Left ventricle myocardium superior (tissue), 1 donor: ENCODE results near the gene RPS6KA2. TPM values are rescaled to one million over a fixed set of nuclear protein-coding genes. Genes with fewer than 3 reads are reported as not detected.

ENCODE experiments used
- ATAC-seq: fragments of 200-7000 bp; cut with Tn5 transposase; one replicate; pipeline ENCODE4 v1.9.1; 2020; ENCODE audit warnings: mild to moderate bottlenecking, moderate library complexity
- DNase-seq: peaks from one replicate; pipeline ENCODE4 v3.0.0-alpha.2; 2020
- intact Hi-C: fragments of 100-400 bp; cut with micrococcal nuclease; formaldehyde crosslinking; loops from one replicate; pipeline ENCODE4 v1.11.0; 2022
- total RNA-seq: library from RNA; stranded (reverse); fragmentation: NEBNext Ultra II Directional; extraction: Animal tissue kit (Norgen Biotek cat#: 25700); gene quantifications from one replicate; pipeline ENCODE4 v1.2.1, GENCODE V29; 2021
- donor health status: DM: no; HTN: yes; CAD: no; lungs with severe emphysema.

The RPS6KA2 gene
- total RNA-seq, 1 donor from 2014 or later = 63.4 TPM

DNA sequence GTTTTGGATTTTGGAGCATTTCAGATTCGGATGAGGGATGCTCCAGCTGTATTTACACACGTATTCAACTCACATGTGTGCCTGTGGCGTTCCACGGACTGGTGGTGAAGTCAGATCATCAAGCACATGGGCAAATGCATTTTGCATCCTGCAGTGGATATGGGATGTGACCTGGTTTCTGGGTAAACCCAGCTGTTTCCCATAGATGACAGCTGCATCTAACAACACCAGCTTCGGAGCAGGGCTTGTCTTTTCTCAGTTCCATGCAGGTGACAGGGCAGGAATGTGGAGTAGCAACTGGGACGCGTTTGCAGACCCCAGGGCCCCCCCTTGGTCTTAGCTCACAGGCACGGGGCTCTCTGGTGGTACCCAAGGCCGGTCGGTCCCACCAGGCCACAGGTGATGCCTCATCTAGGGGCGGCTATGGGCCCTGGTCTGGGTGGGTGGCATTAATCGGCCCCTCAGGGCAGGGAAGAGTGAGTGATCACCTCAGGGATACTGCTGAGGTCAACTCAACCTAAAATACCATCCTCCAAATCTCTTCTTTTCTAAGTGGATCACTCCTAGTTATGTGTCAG, 123.8 kb downstream of the RPS6KA2 start:
- intact Hi-C loops = no loop called here
- no peak for DNase-seq
- ATAC-seq = no peak

DNA sequence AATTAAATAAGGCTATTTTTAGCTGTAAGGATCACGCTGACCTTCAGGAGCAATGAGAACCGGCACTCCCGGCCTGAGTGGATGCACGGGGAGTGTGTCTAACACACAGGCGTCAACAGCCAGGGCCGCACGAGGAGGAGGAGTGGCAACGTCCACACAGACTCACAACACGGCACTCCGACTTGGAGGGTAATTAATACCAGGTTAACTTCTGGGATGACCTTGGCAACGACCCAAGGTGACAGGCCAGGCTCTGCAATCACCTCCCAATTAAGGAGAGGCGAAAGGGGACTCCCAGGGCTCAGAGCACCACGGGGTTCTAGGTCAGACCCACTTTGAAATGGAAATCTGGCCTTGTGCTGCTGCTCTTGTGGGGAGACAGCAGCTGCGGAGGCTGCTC, 124.6 kb downstream of the RPS6KA2 start:
- ATAC-seq (peak; percentile 88), DNase-seq (peak; percentile 70)
- intact Hi-C loops = no loop called here

DNA sequence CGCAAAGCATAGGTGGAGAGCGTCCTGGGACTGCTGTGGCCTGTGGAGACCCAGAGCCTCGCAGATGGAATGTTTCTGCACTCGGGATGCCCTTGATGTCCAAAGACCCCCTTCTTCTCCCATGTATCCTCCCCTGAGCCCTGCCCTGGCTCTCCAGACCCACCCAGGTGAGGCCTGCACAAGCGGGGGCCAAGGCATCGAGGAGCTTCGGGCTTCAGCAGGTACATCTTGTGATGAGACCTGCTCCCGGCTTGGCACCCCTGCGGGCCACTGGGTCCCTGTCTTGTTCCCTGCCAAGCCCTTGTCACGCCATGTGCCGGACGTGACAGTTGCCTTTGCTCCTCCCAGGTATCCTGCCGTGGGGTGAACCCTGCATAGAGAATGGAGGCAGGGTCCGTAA, 125.8 kb downstream of the RPS6KA2 start:
- DNase-seq (no peak), ATAC-seq (no peak)
- intact Hi-C loops = no loop called here

DNA sequence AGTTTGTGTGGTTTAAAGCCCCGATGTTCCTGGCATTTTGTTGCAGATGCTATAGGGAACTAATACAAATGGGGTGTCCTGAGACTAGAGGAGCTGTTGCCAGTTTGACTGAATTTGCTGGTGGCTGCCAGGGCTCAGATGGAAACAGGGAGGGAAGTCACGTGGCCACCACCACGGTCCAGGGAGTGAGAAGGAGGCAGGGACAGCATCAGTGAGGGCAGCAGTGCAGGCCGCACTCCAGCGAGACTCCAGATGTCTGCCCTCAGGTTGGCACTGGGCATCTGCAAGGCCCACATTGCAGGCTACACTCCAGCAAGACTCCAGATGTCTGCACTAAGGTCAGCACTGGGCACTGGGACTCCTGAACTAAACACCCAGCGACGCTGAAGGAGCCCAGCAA, 126.8 kb downstream of the RPS6KA2 start:
- ATAC-seq (no peak), DNase-seq (no peak)
- intact Hi-C loops = no loop called here

DNA sequence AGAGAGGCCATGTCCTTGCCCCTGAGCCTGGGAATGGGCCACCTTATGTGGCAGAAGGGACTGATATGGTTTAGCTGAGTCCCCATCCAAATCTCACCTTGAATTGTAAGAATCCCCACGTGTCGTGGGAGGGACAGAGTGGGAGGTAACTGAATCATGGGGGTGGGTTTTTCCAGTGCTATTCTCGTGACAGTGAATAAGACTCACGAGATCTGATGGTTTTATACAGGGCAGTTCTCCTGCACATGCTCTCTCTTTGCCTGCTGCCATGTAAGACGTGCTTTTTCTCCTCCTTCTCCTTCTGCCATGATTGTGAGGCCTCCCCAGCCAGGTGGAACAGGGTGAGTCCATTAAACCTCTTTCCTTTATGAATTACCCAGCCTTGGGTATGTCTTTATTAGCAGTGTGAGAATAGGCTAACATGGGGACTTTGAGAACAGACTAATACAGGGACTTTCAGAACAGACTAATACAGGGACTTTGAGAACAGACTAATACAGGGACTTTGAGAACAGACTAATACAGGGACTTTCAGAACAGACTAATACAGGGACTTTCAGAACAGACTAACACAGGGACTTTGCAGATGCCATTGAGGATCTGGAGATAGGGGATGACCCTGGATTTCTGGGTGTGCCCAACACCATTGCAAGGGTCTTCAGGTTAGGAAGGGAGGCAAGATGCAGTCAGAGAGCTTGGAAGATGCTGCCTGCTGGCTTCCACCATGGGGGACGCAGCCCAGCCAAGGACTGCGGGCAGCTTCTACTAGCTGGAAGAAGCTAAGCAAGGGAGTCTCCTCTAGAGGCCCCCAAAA, 127.5 kb downstream of the RPS6KA2 start:
- intact Hi-C loops = no loop called here

DNA sequence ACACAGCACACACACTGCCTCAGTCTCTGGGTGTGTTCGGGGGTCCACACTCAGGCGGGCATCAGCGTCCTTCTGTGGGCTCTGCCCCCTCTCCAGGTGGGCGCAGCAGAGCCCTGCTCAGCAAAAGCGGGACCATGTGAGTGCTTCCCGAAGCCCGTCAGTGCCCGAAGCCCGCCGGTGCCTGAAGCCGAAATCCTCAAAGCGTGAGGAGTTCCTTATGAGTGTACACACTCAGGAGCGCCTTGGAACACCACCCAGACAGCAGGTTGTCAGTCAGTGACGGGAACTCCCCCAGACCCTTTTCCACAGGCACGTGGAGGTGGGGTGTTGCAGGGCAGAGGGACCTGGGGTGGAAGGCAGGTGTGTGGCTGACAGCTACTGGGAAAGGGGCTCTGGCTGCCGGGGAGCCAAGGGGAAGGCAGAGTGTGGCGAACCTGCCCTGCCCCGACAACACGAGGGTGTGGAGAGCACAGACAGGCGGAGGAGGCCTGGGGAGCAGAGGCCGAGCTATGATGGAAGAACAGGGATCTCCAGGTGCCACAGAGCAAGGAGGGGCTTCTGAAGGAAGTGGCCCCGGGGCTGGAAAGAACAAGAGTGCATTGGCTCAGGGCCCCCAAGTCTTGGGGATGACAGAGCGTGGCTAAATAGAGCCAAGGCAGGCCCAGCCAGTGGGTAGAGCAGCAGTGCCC, 128.2 kb downstream of the RPS6KA2 start:
- DNase-seq = no peak
- intact Hi-C loops = no loop called here
- ATAC-seq = no peak

More for the DNA sequence above, 127.5 kb downstream of the RPS6KA2 start:
- ATAC-seq (no peak), DNase-seq (no peak)

DNA sequence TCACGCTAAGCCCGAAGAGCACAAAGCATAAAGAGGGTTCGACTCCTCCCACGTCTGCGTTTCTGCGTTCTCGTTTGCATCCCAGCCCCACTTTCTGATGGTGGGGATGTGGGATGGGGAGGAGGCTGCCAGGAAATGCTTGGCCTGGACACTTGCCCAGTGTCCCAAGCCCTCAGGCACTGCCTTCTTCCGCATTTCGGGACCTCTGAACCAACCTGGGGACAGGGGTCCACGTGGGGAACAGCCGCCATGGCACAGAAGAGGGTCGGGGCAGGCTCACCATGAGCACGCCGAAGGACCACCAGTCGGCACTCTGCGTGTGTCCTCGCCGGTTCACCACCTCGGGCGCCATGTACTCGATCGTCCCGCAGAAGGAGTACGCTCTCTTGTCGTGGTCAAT, 128.8 kb downstream of the RPS6KA2 start:
- no peak for ATAC-seq
- intact Hi-C loops = no loop called here

DNA sequence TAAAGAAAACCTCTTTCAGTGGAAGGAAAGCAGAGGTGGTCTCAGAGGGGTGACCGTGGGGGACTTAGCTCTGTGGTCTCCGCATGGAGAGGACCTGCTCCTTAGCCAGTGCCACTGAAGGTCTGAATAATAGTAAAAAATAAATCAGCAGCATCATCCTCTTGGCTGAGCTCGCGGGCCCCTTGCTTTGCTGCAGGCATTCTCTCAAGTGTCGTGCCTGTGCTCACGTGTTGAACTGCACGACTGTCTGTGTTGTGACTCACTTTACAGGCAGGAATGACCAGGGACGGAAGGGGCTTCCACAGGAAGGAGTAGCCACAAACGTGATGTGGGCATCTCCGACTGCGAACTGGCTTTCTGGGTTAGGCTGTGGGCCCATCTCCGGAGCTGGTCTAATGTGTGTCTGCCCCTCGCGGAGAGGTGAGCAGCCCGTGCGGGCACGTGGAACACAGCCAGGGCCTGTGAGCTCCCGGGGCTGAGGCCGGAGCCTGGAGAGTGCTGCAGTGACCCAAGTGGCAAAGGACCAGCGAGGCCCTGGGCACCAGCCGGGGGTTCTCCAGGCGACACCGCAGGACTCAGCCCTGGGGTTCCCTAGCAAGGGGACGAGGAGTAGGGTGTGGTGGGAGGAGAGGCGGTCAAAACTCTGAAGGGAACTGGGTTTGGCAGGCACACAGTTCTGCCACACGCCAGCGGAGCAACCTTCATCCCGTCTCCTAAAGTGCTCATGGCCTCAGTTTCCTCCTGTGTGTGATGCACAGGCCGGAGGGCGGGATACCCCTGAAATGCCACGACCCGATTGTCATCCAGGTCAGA, 129.8 kb downstream of the RPS6KA2 start:
- no peak for ATAC-seq
- no peak for DNase-seq

More for the DNA sequence above, 128.8 kb downstream of the RPS6KA2 start:
- no peak for DNase-seq

DNA sequence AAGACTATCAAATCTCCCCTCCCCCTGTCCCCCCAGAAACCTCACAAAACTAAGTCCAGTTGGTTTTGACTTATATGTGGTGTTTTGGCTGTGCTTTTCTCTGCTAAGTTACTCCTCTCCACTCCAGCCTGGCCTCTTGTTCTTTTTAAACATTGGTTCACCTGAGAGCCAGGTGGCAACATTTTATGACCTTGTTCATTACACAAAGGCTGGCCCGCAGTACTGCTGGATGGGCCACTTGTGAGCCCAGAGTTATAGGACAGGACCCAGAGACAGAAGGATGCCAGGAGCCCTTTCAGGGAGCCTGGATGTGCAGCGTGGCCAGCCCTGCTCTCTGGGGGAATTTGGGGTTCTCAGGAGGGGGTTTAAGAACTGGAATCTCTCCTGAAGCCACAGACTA, 130.6 kb downstream of the RPS6KA2 start:
- intact Hi-C loops = no loop called here
- ATAC-seq (no peak), DNase-seq (no peak)

More for the DNA sequence above, 129.8 kb downstream of the RPS6KA2 start:
- intact Hi-C loops = no loop called here

DNA sequence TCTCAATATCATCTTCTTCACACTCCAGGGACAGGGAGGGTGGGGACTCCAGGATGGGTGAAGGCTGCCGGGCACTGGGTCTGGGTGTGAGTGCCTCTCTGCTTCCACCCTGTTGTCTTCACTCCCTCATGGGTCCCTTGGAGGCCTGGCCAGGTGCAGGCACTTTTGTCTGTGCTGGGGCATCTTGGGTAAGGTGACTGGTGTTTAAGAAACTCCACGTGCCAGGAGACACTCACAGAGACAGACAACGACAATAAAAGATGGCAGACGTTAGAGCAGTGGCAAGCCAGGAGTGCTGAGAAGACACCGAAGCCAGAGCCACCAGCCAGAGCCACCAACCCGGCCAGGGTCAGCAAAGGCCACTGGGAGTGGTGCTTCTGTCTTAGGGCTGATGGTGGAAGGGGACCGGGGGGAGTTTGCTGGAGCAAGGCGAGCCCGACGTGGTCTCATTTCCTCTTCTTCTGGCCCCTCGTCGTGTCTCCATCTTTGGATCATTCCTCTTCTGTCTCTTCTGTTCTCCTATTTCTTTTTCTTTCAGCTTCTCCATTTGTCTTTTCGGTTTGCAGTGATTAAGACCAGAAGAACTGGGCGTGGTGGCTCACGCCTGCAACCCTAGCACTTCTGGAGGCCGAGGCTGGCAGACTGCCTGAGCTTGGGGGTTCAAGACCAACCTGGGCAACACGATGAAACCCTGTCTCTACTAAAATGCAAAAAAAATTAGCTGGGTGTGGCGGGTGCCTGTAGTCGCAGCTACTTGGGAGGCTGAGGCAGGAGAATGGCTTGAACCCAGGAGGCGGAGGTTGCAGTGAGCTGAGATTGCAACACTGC, 131.3 kb downstream of the RPS6KA2 start:
- DNase-seq (no peak), ATAC-seq (no peak)
- intact Hi-C loops = no loop called here

DNA sequence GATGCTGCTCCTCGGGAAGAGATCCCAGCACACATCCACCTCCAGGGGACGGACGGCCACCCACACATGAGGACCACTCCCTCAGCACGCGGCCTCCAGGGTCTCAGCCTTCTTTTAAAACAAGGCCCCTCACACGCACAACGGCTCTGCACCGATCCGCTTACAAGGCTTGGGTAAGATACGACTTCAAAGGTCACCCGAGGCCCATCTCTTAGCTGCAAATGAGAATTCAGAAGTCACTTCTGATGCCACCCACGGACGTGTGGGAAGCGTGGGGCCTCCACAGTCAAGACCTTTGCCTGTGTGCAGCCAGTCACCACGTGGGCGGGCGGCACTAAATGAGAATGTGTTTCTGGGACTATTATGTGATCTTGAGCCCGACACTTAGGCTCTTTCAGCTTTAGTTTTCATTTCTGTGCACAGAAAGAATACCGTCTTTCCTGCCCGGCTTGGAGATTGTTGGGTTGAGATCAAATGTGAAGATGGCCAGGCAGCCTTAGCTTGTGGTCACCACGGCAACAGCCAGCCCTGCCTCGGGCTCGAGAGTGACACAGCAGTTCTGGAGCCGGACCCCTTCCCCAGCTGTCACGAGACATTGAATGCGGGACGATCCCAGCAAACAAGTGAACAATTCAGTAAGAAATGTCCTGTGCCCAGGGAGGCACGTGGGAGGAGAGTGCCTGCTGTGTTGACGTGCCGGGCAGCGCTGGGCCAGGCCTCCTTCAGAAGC, 132.1 kb downstream of the RPS6KA2 start:
- intact Hi-C loops = no loop called here
- DNase-seq (no peak), ATAC-seq (no peak)

DNA sequence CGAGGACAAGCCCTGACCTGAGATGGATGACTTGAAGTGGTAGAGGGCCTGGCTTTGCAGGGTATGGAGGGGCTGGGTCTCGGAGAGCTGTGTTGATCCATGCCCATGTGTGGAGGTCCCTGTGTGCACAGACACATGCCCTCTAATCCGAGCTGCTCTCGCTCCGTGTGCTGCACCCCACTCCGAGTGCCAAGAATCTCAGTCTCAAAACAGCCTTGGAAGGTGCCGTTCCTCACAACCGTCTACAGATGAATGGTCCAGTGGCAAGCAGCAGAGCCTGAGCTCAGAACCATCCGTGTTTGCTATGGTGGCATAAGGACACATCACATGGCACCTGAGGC, 133.0 kb downstream of the RPS6KA2 start:
- ATAC-seq (no peak), DNase-seq (no peak)
- intact Hi-C loops = no loop called here

DNA sequence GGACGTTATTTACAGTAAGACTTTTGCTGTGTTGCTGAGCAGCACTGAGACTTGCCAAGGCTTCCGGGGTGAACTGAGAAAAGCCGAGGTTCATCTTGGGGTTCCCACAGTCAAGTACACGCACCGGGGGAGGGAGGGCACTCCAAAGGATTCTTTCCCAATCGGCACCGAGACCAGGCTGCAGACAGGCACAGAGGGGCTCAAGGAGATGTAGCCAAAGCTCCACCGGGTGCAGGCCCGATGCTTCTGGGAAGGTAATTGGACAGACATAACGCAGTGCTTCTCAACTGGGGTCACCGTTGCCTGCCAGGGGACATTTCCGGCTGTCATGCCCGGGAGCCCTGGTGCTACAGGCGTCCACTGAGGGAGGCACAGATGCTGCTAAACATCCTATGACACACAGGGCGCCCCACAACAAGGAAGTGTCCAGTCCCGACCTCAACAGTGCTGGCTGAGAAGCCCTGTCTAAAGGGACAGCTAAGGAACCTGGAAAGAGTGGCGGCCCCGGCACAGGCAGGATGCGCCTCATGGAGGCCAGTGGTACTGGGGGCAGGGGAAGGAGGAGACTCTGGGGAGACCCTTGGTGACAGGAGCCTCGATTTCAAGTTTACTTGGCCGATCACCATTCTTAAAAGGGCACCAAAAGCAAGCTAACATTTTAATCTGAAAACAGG, 133.5 kb downstream of the RPS6KA2 start:
- ATAC-seq (no peak), DNase-seq (no peak)
- intact Hi-C loops = no loop called here

DNA sequence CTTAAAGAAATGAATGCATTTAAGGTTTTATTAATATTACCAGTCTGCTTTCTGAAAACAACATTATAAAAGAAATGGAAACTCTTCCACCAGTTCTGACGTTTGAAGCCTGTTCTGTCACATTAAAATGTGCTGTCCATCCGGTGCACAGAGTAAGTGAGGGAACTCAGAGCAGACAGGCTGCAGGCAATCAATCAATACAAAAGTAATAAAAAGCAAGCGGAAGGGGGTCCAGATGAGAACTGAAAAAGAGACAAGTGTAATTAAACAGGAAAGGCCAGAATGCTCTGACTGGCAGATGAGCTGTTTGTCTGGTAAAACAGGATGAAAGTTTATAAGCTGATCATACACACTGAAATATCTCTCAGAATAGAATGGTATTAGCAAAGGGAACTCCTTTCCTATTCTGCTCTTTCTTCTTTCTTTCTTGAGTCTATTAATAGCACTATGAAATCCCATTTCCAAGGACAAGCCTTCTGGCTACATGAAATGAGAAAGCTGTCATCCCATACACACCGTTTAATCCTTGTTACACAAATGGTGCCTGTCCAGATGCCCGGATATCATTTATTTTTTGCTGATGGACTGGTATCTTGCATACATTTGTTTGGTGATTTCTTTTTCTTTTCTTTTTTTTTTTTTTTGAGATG, 134.8 kb downstream of the RPS6KA2 start:
- DNase-seq (no peak), ATAC-seq (no peak)
- intact Hi-C loops = no loop called here

DNA sequence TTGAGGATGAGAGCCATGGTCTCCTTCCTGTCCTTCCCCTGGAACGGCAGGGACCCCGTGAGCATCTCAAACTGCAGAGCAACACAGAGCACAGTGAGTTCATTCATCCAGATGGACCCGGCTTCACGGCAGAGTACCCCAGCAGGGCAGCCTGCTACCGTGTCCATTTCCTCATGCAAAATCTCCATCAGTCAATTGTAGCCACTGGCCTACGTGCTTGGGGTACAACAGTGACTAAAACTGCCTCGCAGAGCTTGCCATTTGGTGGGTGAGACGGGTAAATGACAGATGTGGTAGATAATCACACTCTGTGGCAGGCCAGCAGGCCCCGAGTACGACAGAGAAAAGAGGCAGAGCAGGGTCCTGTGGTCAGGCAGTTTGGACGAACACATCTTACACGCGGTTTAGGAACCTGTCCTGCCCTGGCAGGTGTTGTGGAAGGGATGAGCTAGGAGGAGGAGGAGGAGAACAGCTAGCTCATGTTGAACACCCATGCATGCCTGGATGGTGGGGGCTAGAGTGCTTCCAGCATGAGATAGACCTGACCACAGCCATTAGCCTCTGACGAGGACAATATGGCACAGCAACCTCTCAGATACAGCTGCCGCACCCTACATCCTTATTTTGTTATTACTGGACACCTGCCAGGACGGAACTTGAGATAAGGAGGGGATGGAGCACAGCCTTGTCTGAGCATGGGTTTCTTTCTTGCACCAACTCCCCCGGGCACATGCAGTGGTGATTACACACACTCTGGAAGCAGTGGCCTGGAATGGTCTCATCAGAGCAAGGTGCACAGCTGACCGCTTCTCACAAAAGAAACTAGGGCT, 136.2 kb downstream of the RPS6KA2 start:
- no peak for DNase-seq
- intact Hi-C loops = no loop called here

More for the DNA sequence above, 136.2 kb downstream of the RPS6KA2 start:
- ATAC-seq = peak; percentile 52
